Measurements from ENCODE around the gene MROH7.

Gene MROH7

GRCh38 chr1:54652168-54652567 lies 10.6 kb downstream of the MROH7 start:
- DNase-seq: no peak

GRCh38 chr1:54653036-54653435 lies 11.4 kb downstream of the MROH7 start:
- no peak for DNase-seq

- DNase-seq: no peak
Measured at GRCh38 chr1:54658164-54658913, 16.8 kb downstream of the MROH7 start.

- DNase-seq: no peak
Measured at GRCh38 chr1:54663725-54664124, 22.1 kb downstream of the MROH7 start.

- DNase-seq: no peak
Measured at GRCh38 chr1:54664364-54664763, 22.8 kb downstream of the MROH7 start.

- no peak for DNase-seq
Measured at GRCh38 chr1:54665852-54666251, 24.3 kb downstream of the MROH7 start.

GRCh38 chr1:54666333-54666732 lies 24.7 kb downstream of the MROH7 start:
- no peak for DNase-seq

GRCh38 chr1:54667797-54668196 lies 26.2 kb downstream of the MROH7 start:
- DNase-seq: no peak

GRCh38 chr1:54668567-54668966 lies 27.0 kb downstream of the MROH7 start:
- no peak for DNase-seq

GRCh38 chr1:54671985-54672608 lies 30.5 kb downstream of the MROH7 start:
- peak; percentile 48 for DNase-seq

- DNase-seq: no peak
Measured at GRCh38 chr1:54678776-54679643, 37.4 kb downstream of the MROH7 start.

- no peak for DNase-seq
Measured at GRCh38 chr1:54679706-54680105, 38.1 kb downstream of the MROH7 start.

GRCh38 chr1:54680387-54680786 lies 38.8 kb downstream of the MROH7 start:
- DNase-seq: no peak

GRCh38 chr1:54681358-54681757 lies 39.8 kb downstream of the MROH7 start:
- DNase-seq: no peak

- DNase-seq: no peak
Measured at GRCh38 chr1:54683453-54683852, 41.9 kb downstream of the MROH7 start.

- no peak for DNase-seq
Measured at GRCh38 chr1:54685335-54685905, 43.8 kb downstream of the MROH7 start.

- DNase-seq: no peak
Measured at GRCh38 chr1:54686155-54686554, 44.6 kb downstream of the MROH7 start.

GRCh38 chr1:54694771-54695170 lies 53.2 kb downstream of the MROH7 start:
- DNase-seq: no peak

- DNase-seq: no peak
Measured at GRCh38 chr1:54695221-54695620, 53.6 kb downstream of the MROH7 start.

GRCh38 chr1:54695764-54696163 lies 54.2 kb downstream of the MROH7 start:
- no peak for DNase-seq

- no peak for DNase-seq
Measured at GRCh38 chr1:54696262-54696661, 54.7 kb downstream of the MROH7 start.

- no peak for DNase-seq
Measured at GRCh38 chr1:54697896-54698295, 56.3 kb downstream of the MROH7 start.

GRCh38 chr1:54698346-54698745 lies 56.8 kb downstream of the MROH7 start:
- DNase-seq: no peak
